ENCODE measurements around the gene GPR107.
"Not testable (repeated sequence)": the region's sequence is repeated elsewhere in the genome, so short reads cannot be mapped to it uniquely, and the experiment has no call there.

GPR107 gene

DNA sequence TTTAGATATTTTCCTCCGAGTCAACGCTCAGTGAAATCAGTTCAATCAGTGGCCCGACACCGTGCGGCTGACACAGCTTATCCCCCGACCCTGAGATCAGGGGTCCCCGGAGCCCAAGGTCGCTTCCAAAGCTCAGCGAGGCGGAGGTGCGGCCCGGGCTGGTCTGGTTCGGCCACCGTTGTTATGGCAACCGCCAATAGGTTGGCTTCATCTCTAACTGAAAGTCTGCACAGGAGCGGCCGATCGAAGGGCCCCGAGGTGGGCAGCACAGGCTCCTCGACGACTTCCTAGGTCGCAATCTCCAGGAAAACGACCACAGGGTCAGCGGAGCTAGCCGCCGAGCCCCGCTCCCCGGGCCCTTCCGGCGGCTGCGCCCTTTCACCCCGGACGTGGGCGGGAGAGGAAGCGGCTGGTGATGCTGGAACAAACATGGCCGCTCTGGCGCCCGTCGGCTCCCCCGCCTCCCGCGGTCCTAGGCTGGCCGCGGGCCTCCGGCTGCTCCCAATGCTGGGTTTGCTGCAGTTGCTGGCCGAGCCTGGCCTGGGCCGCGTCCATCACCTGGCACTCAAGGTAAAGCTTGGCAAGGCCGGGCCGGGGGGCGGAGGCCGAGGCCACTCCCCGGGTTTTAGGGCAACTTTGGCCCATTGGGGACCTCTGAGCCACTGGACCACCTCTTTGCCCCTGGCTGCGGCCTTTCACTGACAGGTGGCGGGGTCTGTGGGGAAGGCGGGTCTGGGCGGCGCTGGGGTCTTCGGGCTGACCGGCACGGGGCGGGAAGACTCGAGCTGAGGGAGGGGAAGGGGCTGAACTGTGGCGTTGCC, at the start of gene GPR107:
Gene GPR107, plus strand, starts transcription at position 403 of the 821 bp plus-strand sequence. Its CDS starts 27 bp downstream, at position 430.
- H3K4me3 ChIP-seq (ENCODE audit: low read depth, low read length), result peak within 1 kb of the TSS; percentile 92
- no peak for DNase-seq (ENCODE audit: low read depth)
- TF ChIP-seq, protein P1, sequence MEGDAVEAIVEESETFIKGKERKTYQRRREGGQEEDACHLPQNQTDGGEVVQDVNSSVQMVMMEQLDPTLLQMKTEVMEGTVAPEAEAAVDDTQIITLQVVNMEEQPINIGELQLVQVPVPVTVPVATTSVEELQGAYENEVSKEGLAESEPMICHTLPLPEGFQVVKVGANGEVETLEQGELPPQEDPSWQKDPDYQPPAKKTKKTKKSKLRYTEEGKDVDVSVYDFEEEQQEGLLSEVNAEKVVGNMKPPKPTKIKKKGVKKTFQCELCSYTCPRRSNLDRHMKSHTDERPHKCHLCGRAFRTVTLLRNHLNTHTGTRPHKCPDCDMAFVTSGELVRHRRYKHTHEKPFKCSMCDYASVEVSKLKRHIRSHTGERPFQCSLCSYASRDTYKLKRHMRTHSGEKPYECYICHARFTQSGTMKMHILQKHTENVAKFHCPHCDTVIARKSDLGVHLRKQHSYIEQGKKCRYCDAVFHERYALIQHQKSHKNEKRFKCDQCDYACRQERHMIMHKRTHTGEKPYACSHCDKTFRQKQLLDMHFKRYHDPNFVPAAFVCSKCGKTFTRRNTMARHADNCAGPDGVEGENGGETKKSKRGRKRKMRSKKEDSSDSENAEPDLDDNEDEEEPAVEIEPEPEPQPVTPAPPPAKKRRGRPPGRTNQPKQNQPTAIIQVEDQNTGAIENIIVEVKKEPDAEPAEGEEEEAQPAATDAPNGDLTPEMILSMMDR (IDR thresholded peaks at IDR 0.05; ENCODE audit: control insufficient read depth, extremely low read depth, insufficient read depth), result no peak

DNA sequence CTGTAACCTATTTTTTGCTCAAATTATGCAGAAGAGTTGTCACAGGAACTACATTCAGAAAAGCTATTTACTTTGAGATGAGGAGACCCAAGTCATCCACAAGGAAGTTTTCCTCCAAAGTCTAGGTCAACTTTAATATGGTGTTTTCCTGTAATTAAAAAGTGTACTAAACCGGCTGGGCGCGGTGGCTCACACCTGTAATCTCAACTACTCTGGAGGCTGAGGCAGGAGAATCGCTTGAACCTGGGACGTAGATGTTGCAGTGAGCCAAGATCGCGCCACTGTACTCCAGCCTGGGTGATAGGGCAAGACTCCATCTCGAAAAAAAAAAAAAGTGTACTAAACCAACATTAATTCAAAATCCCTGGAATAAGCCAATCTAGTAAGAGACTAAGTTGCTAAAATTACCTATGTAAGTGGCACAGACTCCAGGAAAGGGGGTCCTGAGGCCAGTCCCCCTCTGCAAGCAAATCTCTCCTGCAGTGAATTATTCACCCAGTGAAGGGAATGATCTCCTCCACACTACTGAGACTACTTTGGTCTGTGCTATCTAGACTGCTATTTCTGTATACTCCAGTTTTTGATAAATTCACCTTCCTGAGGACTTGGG, 49.7 kb upstream of the GPR107 start:
- no peak overlapping the region for H3K4me3 ChIP-seq (ENCODE audit: low read depth, low read length)
- TF ChIP-seq, protein P1 (IDR thresholded peaks at IDR 0.05; ENCODE audit: control insufficient read depth, extremely low read depth, insufficient read depth), result no peak
- DNase-seq (ENCODE audit: low read depth), result no peak

DNA sequence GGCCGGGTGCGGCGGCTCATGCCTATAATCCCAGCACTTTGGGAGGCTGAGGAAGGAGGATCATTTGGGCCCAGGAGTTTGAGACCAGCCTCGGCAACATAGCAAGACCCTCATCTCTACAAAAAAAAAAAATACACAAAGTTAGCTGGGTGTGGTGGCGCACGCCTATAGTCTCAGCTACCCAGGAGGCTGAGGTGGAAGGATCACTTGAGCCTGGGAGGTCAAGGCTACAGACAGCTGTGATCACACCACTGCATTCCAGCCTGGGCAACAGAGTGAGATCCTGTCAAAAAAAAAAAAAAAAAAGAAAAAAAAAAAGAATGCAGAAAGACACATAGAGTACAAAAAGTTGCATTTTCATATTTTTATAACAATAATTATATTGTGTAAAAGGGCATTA, 46.8 kb upstream of the GPR107 start:
- not testable (repeated sequence) for DNase-seq (ENCODE audit: low read depth); H3K4me3 ChIP-seq (ENCODE audit: low read depth, low read length)

DNA sequence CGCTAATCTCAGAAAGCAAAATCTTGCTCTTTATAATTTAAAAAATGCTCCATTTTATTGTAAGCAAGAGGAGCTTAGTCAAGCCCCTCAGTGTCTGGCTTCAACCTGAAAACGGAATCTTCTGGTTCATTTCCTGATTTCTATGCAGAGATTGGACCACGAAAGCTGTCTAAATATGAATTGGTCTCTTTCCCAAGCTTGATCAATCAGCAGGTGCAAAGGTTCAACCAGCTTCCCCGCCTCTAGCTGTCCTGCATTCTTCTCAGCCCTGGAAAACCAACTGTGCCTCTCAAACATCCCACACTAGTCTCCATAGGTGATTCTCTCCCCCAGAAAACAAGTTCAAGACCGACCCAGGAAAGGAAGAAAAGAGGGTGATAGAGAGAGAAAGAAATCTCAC, 45.2 kb upstream of the GPR107 start:
- TF ChIP-seq, protein P1 (IDR thresholded peaks at IDR 0.05; ENCODE audit: control insufficient read depth, extremely low read depth, insufficient read depth), result no peak
- H3K4me3 ChIP-seq (ENCODE audit: low read depth, low read length), result no peak overlapping the region
- no peak for DNase-seq (ENCODE audit: low read depth)

DNA sequence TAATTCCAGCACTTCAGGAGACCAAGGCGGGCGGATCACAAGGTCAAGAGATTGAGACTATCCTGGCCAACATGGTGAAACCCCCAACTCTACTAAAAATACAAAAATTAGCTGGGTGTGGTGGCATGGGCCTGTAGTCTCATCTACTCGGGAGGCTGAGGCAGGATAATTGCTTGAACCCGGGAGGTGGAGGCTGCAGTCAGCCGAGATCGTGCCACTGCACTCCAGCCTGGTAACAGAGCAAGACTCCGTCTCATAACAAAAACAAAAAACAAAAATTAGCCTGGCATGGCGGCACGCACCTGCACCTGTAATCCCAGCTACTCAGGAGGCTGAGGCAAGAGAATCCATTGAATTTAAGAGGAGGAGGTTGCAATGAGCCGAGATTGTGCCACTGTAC, 44.2 kb upstream of the GPR107 start:
- not testable (repeated sequence) for H3K4me3 ChIP-seq (ENCODE audit: low read depth, low read length); DNase-seq (ENCODE audit: low read depth)

- H3K4me3 ChIP-seq (ENCODE audit: low read depth, low read length), result no peak overlapping the region
- TF ChIP-seq, protein P1 (IDR thresholded peaks at IDR 0.05; ENCODE audit: control insufficient read depth, extremely low read depth, insufficient read depth), result no peak
- no peak for DNase-seq (ENCODE audit: low read depth)
Measured at GRCh38 chr9:130010151-130010988, 43.3 kb upstream of the GPR107 start.

DNA sequence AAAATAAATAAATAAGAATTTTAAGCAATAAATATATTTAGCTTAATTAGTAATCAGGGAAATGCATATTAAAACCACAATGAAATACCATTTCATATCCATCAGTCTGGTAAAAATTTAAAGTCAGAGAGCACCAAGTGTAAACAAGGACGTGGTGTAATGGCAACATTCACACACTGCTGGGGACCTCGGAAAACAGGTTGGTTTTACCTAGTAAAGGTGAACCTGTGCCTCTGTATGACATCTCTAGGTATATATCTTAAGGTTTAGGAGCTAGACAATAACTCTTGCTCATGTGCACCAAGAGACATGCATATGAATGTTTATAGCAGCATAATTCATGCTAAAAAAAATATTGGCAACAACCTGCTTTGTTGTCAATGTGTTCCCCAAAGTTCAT, 40.4 kb upstream of the GPR107 start:
- no peak overlapping the region for H3K4me3 ChIP-seq (ENCODE audit: low read depth, low read length)
- TF ChIP-seq, protein P1 (IDR thresholded peaks at IDR 0.05; ENCODE audit: control insufficient read depth, extremely low read depth, insufficient read depth), result no peak
- DNase-seq (ENCODE audit: low read depth), result no peak
